Rectal smooth muscle tissue (tissue), 1 donor: ENCODE measurements around the gene TMEM260.

Experiments
- H3K27ac ChIP-seq: one replicate; pipeline ENCODE4 v1.7.0; 2013; ENCODE audit warnings: low read depth, low read length, inconsistent platforms
- H3K27me3 ChIP-seq: one replicate; pipeline ENCODE4 v1.7.0; 2013; ENCODE audit warnings: low read length; ENCODE audit not compliant: control insufficient read depth, insufficient read depth
- H3K36me3 ChIP-seq: one replicate; pipeline ENCODE4 v1.7.0; 2013; ENCODE audit warnings: low read length; ENCODE audit not compliant: control insufficient read depth, insufficient read depth
- H3K4me1 ChIP-seq: one replicate; pipeline ENCODE4 v1.7.0; 2013; ENCODE audit warnings: low read length; ENCODE audit not compliant: control insufficient read depth, insufficient read depth
- H3K4me3 ChIP-seq: one replicate; pipeline ENCODE4 v1.7.0; 2013; ENCODE audit warnings: low read length
- H3K9ac ChIP-seq: one replicate; pipeline ENCODE4 v1.7.0; 2013; ENCODE audit warnings: low read length

TMEM260 gene

GRCh38 chr14:56579345-56580220 lies at the start of gene TMEM260:
Gene TMEM260 (plus strand): TSS chr14:56579798. CDS start chr14:56579915, 117 bp downstream.
- peaks cover 7% of the 10 kb centered on the region for H3K4me1 ChIP-seq
- no peaks in the 10 kb centered on the region for H3K27me3 ChIP-seq
- H3K4me3 ChIP-seq = peak within 1 kb of the TSS; percentile 97
- H3K36me3 ChIP-seq = no peaks in the 10 kb centered on the region
- peak within 1 kb of the TSS; percentile 85 for H3K9ac ChIP-seq
- peak within 1 kb of the TSS; percentile 77 for H3K27ac ChIP-seq

DNA sequence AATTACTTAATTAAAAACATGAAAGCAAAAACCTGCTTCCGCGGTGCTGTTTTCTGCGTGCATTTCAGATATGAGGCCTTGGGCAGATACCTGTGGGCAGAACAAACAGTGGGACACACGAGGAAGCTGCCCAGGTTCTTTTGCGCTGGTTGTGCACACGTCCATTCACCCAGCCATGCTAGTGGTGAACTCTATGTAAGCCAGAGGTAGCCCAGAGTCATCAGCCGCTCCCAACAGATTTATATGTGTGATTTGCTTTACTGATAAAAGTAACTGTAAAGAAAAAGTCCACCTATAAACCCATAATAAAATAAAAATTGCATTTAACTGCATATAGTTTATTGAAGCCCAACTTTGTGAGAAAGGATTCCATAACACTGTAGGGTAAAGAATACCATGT lies 47.1 kb upstream of the TMEM260 start:
- no peak overlapping the region for H3K9ac ChIP-seq
- H3K27ac ChIP-seq = no peak overlapping the region
- no peaks in the 10 kb centered on the region for H3K36me3 ChIP-seq
- H3K4me1 ChIP-seq = no peaks in the 10 kb centered on the region
- H3K27me3 ChIP-seq = no peaks in the 10 kb centered on the region
- no peak overlapping the region for H3K4me3 ChIP-seq

DNA sequence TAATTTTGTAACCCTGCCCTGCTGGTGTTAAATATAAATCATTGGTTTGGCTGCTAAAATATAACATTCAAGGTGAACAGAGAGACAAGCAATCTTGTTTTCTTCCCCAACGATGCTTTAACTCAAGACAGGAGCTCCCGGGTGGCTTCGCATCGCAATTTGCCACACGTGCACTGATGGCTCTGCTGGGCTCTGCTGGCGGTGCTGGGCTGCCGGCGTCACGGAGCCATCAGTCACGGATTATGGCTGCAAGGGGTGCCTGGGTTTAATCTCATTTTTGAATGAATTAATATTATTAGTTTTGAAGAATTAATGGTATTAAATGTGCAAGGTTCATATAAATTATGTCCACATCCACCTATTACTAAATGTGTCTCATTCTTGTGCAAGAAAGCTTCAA lies 44.9 kb upstream of the TMEM260 start:
- no peaks in the 10 kb centered on the region for H3K4me1 ChIP-seq

GRCh38 chr14:56539862-56540261 lies 39.7 kb upstream of the TMEM260 start:
- Histone ChIP-seq H3K9ac (no peak overlapping the region), H3K4me1 (no peaks in the 10 kb centered on the region), H3K27ac (no peak overlapping the region), H3K4me3 (no peak overlapping the region), H3K27me3 (no peaks in the 10 kb centered on the region), H3K36me3 (no peaks in the 10 kb centered on the region)

More for the DNA sequence above, 44.9 kb upstream of the TMEM260 start:
- Histone ChIP-seq H3K4me3 (no peak overlapping the region), H3K36me3 (no peaks in the 10 kb centered on the region), H3K27ac (no peak overlapping the region), H3K27me3 (no peaks in the 10 kb centered on the region), H3K9ac (no peak overlapping the region)

GRCh38 chr14:56543436-56543835 lies 36.2 kb upstream of the TMEM260 start:
- Histone ChIP-seq H3K4me1 (no peaks in the 10 kb centered on the region), H3K9ac (no peak overlapping the region), H3K4me3 (no peak overlapping the region), H3K27me3 (no peaks in the 10 kb centered on the region), H3K27ac (no peak overlapping the region), H3K36me3 (no peaks in the 10 kb centered on the region)

GRCh38 chr14:56549721-56550120 lies 29.9 kb upstream of the TMEM260 start:
- H3K4me3 ChIP-seq = no peak overlapping the region
- no peaks in the 10 kb centered on the region for H3K27me3 ChIP-seq
- no peaks in the 10 kb centered on the region for H3K4me1 ChIP-seq
- H3K27ac ChIP-seq = no peak overlapping the region
- no peaks in the 10 kb centered on the region for H3K36me3 ChIP-seq
- H3K9ac ChIP-seq = no peak overlapping the region

- no peaks in the 10 kb centered on the region for H3K36me3 ChIP-seq
- no peaks in the 10 kb centered on the region for H3K4me1 ChIP-seq
- H3K4me3 ChIP-seq = no peak overlapping the region
- H3K9ac ChIP-seq = no peak overlapping the region
- H3K27me3 ChIP-seq = no peaks in the 10 kb centered on the region
- no peak overlapping the region for H3K27ac ChIP-seq
Measured at GRCh38 chr14:56552615-56553014, 27.0 kb upstream of the TMEM260 start.

DNA sequence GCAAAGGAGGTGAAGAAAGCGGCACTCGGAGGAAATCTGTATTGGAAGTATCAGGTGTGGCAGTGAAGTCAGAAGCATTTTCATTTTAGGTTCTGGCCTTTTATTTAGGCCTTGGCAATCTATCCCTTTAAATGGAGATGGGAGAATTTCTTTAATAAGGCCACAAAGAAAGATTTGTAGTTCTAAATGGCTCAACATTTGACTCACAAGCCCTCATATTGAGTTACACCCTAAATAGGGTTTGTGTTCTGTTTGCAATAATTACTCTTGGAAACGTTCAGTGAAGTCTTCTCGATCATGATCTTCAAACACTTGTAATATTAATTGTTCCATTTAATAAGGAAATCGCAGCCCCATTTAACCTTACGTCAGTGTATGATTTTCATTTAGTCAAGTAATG lies 25.3 kb upstream of the TMEM260 start:
- Histone ChIP-seq H3K9ac (no peak overlapping the region), H3K4me1 (no peaks in the 10 kb centered on the region), H3K27ac (no peak overlapping the region), H3K27me3 (no peaks in the 10 kb centered on the region), H3K36me3 (no peaks in the 10 kb centered on the region), H3K4me3 (no peak overlapping the region)

DNA sequence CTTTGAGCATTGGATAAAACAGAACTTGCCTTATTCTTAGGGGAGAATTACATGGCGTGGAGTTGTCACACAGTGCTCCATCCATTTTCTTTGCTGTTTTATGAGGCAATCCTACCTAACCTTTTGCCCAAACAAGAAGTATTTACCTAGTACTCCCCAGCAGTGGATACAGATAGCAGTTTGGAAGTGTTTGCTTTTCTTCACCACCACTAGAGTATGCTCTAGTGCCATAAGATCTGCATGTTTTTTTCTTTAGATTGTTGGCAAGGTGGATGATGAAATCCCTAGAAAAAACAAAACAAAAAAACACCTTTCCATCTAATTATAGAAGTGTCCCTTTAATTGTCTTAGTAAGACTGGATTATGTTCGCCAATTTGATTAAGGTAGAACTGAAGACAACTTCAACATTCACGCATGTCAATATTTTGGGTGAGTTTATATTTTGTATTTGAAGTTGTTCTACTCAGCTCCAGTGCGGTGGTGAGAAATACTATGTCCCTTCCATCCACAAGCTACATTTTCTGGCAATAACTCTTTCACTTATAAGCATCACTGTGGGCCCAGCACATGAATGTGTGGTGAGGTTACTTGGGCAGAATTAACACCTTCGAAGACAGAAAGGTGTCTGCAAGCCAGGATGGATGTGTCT lies 23.6 kb upstream of the TMEM260 start:
- Histone ChIP-seq H3K4me1 (no peaks in the 10 kb centered on the region), H3K9ac (no peak overlapping the region), H3K4me3 (no peak overlapping the region), H3K36me3 (no peaks in the 10 kb centered on the region), H3K27ac (no peak overlapping the region), H3K27me3 (no peaks in the 10 kb centered on the region)

GRCh38 chr14:56559182-56559581 lies 20.4 kb upstream of the TMEM260 start:
- no peaks in the 10 kb centered on the region for H3K27me3 ChIP-seq
- H3K36me3 ChIP-seq = no peaks in the 10 kb centered on the region
- H3K27ac ChIP-seq = no peak overlapping the region
- H3K4me3 ChIP-seq = no peak overlapping the region
- H3K4me1 ChIP-seq = no peaks in the 10 kb centered on the region
- H3K9ac ChIP-seq = no peak overlapping the region

- H3K27me3 ChIP-seq = no peaks in the 10 kb centered on the region
- no peak overlapping the region for H3K27ac ChIP-seq
- no peak overlapping the region for H3K4me3 ChIP-seq
- H3K4me1 ChIP-seq = no peaks in the 10 kb centered on the region
- no peak overlapping the region for H3K9ac ChIP-seq
- H3K36me3 ChIP-seq = no peaks in the 10 kb centered on the region
Measured at GRCh38 chr14:56561606-56562005, 18.0 kb upstream of the TMEM260 start.

DNA sequence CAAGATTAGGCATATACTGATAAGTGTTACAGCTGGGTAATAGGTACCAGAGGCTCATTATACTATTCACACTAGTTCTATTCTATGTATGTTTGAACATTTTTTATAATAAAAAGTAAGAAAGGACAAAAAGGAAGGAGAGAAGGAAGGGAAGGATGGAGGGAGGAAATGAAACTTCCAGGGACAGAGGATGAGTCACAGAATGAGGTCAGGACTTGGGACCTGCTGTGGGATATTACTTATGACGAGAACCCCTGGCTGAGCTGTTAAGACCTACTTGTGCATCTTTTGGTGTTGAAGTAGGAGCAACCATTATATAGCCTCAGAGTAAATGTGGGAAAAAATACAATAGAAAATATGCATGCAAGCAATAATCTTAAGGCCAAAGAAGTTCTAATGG lies 16.7 kb upstream of the TMEM260 start:
- no peak overlapping the region for H3K9ac ChIP-seq
- H3K27ac ChIP-seq = no peak overlapping the region
- no peaks in the 10 kb centered on the region for H3K27me3 ChIP-seq
- no peak overlapping the region for H3K4me3 ChIP-seq
- no peaks in the 10 kb centered on the region for H3K4me1 ChIP-seq
- H3K36me3 ChIP-seq = no peaks in the 10 kb centered on the region

- H3K4me3 ChIP-seq = no peak overlapping the region
- H3K27ac ChIP-seq = no peak overlapping the region
- no peaks in the 10 kb centered on the region for H3K36me3 ChIP-seq
- H3K27me3 ChIP-seq = no peaks in the 10 kb centered on the region
- H3K9ac ChIP-seq = no peak overlapping the region
- no peaks in the 10 kb centered on the region for H3K4me1 ChIP-seq
Measured at GRCh38 chr14:56569174-56569573, 10.4 kb upstream of the TMEM260 start.
